A204.1 (cell line): ENCODE results near the gene MCM5.
"Not testable (repeated sequence)": the region's sequence is repeated elsewhere in the genome, so short reads cannot be mapped to it uniquely, and the experiment has no call there.

Source experiments
- FAIRE-seq: peaks from 2 replicates; lab custom pipeline; 2012; peaks lifted over from hg19 to GRCh38; lab: Jason Lieb, UNC

The MCM5 gene

GRCh38 chr22:35452810-35453743 is 53.1 kb downstream of the MCM5 start:
- FAIRE-seq, result no peak

GRCh38 chr22:35454416-35455054 is 54.6 kb downstream of the MCM5 start:
- no peak for FAIRE-seq

- no peak for FAIRE-seq
Observed at GRCh38 chr22:35455529-35455928, 55.6 kb downstream of the MCM5 start.

- FAIRE-seq, result no peak
Observed at GRCh38 chr22:35456757-35457156, 56.8 kb downstream of the MCM5 start.

GRCh38 chr22:35457729-35458546 is 58.0 kb downstream of the MCM5 start:
- FAIRE-seq, result no peak

GRCh38 chr22:35458547-35459422 is 58.8 kb downstream of the MCM5 start:
- no peak for FAIRE-seq

- FAIRE-seq, result no peak
Observed at GRCh38 chr22:35459423-35459894, 59.5 kb downstream of the MCM5 start.

- not testable (repeated sequence) for FAIRE-seq
Observed at GRCh38 chr22:35459976-35460375, 60.0 kb downstream of the MCM5 start.

- FAIRE-seq, result no peak
Observed at GRCh38 chr22:35460688-35461087, 60.7 kb downstream of the MCM5 start.

GRCh38 chr22:35462498-35463230 is 62.7 kb downstream of the MCM5 start:
- no peak for FAIRE-seq

- FAIRE-seq, result no peak
Observed at GRCh38 chr22:35463231-35463933, 63.4 kb downstream of the MCM5 start.

- FAIRE-seq, result no peak
Observed at GRCh38 chr22:35464399-35464798, 64.5 kb downstream of the MCM5 start.

- no peak for FAIRE-seq
Observed at GRCh38 chr22:35465109-35465701, 65.3 kb downstream of the MCM5 start.

- FAIRE-seq, result no peak
Observed at GRCh38 chr22:35467681-35468434, 67.9 kb downstream of the MCM5 start.

GRCh38 chr22:35470903-35471321 is 71.0 kb downstream of the MCM5 start:
- no peak for FAIRE-seq

- not testable (repeated sequence) for FAIRE-seq
Observed at GRCh38 chr22:35471566-35471965, 71.6 kb downstream of the MCM5 start.

GRCh38 chr22:35472488-35472887 is 72.5 kb downstream of the MCM5 start:
- FAIRE-seq, result no peak

- no peak for FAIRE-seq
Observed at GRCh38 chr22:35473971-35474370, 74.0 kb downstream of the MCM5 start.
